Keratinocyte (primary cell): Measurements from ENCODE around the gene EID3.

Source experiments
- CTCF ChIP-seq, 3 experiments: IDR thresholded peaks in 1 of 3; conservative IDR thresholded peaks in 1 of 3; optimal IDR thresholded peaks in 1 of 3; 2 replicates in 2 of 3; 3 replicates in 1 of 3; pipeline versions ENCODE3 to v1.5.1; 2011; ENCODE audit warnings: low read length in 3 of 3, mild to moderate bottlenecking in 3 of 3, moderate library complexity in 2 of 3, control low read depth in 1 of 3, inconsistent platforms in 1 of 3; ENCODE audit not compliant: insufficient read depth in 2 of 3; ENCODE audit errors: extremely low read depth in 1 of 3
- EZH2 ChIP-seq: IDR thresholded peaks from one replicate; pipeline ENCODE4 v1.6.1; 2012; ENCODE audit warnings: inconsistent platforms, mild to moderate bottlenecking, low read length, moderate library complexity

- TF ChIP-seq CTCF (optimal IDR thresholded peaks at IDR 0.05 in 1 of 3, IDR thresholded peaks at IDR 0.05 in 1 of 3, conservative IDR thresholded peaks at IDR 0.05 in 1 of 3; ENCODE audit: extremely low read depth in 1 of 3, insufficient read depth in 2 of 3, low read length in 3 of 3) (no peak), EZH2 (no peak)
These were observed 7.6 kb upstream of the EID3 start for GRCh38 chr12:104295954-104296353.
